ENCODE results near the gene WBP11. TPM values are rescaled to one million over a fixed set of nuclear protein-coding genes. Genes with fewer than 3 reads are reported as not detected.
"Not testable (repeated sequence)": the region's sequence is repeated elsewhere in the genome, so short reads cannot be mapped to it uniquely, and the experiment has no call there.

WBP11 gene
- total RNA-seq, 4 donors from 2014 or later, result 9.5 to 44.0 (median 15.3) TPM

DNA sequence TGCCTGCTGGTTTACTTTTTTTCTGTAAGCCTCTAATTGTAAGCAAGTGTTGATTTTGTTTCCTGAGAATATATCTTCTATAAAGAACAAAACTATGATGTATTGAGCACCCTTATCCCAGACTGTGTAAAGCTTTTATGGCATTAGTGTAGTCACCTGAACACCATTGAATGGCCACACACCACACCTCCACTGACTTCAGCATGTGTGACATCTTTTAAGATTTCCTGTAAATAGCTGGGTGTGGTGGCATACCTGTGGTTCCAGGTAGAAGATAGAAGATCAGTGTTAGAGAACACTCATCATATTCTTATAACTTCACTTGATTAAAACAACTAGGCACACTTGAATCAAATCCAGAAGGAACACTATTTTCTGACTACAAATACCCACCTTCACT is 51.3 kb downstream of the WBP11 start:
- H3K27ac ChIP-seq, result no peak overlapping the region
- no peaks in the 10 kb centered on the region for H3K27me3 ChIP-seq
- no peaks in the 10 kb centered on the region for H3K36me3 ChIP-seq
- H3K4me3 ChIP-seq, result no peak overlapping the region
- no peaks in the 10 kb centered on the region for H3K4me1 ChIP-seq
- intact Hi-C loops (cut with DNase I; ENCODE audit: low total_unique reads), result no loop called here
- DNase-seq, result no peak
- TF ChIP-seq POLR2A (IDR thresholded peaks at IDR 0.05), result no peak
- TF ChIP-seq, protein P1, sequence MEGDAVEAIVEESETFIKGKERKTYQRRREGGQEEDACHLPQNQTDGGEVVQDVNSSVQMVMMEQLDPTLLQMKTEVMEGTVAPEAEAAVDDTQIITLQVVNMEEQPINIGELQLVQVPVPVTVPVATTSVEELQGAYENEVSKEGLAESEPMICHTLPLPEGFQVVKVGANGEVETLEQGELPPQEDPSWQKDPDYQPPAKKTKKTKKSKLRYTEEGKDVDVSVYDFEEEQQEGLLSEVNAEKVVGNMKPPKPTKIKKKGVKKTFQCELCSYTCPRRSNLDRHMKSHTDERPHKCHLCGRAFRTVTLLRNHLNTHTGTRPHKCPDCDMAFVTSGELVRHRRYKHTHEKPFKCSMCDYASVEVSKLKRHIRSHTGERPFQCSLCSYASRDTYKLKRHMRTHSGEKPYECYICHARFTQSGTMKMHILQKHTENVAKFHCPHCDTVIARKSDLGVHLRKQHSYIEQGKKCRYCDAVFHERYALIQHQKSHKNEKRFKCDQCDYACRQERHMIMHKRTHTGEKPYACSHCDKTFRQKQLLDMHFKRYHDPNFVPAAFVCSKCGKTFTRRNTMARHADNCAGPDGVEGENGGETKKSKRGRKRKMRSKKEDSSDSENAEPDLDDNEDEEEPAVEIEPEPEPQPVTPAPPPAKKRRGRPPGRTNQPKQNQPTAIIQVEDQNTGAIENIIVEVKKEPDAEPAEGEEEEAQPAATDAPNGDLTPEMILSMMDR (IDR thresholded peaks at IDR 0.05), result no peak
- H3K9me3 ChIP-seq, result no peaks in the 10 kb centered on the region

DNA sequence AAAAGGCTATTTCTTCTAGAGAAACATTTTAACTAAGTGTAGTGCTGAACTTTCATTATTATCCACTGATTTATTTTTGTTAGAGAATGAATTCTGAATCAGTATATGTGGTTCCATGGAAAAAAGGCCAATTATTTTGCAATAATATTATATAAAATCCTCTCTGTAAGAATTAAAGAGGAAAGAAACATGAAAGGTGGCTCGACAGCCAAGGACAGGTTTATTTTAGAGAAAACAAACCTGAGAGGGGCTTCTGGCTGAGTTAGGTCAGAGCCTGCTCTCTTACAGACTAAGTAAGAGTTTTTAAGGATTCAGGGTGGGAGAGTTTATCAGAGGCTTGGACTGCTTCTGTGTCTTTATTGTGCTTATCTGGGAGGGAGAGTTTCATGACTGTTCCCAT is 60.2 kb downstream of the WBP11 start:
- DNase-seq, result no peak
- H3K4me1 ChIP-seq, result no peaks in the 10 kb centered on the region
- peaks cover 0 to 3% of the 10 kb centered on the region in 2 donors for H3K9me3 ChIP-seq
- no peaks in the 10 kb centered on the region for H3K27me3 ChIP-seq
- intact Hi-C loops (cut with DNase I; ENCODE audit: low total_unique reads), result no loop called here
- TF ChIP-seq POLR2A (IDR thresholded peaks at IDR 0.05), result no peak
- TF ChIP-seq, protein P1 (IDR thresholded peaks at IDR 0.05), result no peak
- no peak overlapping the region for H3K27ac ChIP-seq
- no peak overlapping the region for H3K4me3 ChIP-seq
- no peaks in the 10 kb centered on the region for H3K36me3 ChIP-seq

DNA sequence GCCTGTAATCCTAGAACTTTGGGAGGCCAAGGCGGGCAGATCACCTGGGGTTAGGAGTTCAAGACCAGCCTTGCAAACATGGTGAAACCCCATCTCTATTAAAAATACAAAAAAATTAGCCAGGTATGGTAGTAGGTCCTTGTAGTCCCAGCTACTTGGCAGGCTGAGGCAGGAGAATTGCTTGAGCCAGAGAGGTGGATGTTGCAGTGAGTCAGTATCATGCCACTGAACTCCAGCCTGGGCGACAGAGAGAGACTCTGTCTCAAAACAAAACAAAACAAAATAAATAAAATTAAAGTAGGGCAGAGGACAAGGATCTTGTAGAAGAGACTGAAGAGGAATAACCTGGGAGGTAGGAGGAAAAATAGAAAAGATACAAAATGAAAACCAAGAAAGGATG is 61.3 kb downstream of the WBP11 start:
- H3K9me3 ChIP-seq, result peaks cover 0 to 3% of the 10 kb centered on the region in 2 donors
- H3K4me3 ChIP-seq, result no peak overlapping the region

DNA sequence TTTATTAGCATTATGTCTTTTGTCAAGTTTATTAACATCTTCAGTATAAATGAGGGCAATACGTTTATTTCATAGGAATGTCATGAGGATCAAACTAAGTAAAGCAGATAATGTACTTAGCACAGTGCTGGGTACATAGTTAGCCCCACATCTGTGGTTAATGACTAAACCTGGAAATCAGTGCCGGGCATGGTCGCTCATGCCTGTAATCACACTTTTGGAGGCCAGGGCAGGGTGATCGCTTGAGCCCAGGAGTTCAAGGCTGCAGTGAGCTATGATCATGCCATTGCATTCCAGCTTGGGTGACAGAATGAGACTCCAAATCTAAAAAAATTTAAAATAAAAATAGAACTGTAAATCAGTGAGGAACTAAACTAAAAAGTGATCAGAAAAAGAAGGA is 62.1 kb downstream of the WBP11 start:
- intact Hi-C loops (cut with DNase I; ENCODE audit: low total_unique reads), result no loop called here
- TF ChIP-seq POLR2A (IDR thresholded peaks at IDR 0.05), result no peak
- TF ChIP-seq, protein P1 (IDR thresholded peaks at IDR 0.05), result no peak
- DNase-seq, result no peak
- peaks cover 0 to 3% of the 10 kb centered on the region in 2 donors for H3K9me3 ChIP-seq
- no peaks in the 10 kb centered on the region for H3K36me3 ChIP-seq
- H3K27me3 ChIP-seq, result no peaks in the 10 kb centered on the region
- H3K27ac ChIP-seq, result no peak overlapping the region
- H3K4me1 ChIP-seq, result no peaks in the 10 kb centered on the region
- H3K4me3 ChIP-seq, result no peak overlapping the region

More for the DNA sequence above, 61.3 kb downstream of the WBP11 start:
- intact Hi-C loops (cut with DNase I; ENCODE audit: low total_unique reads), result no loop called here
- TF ChIP-seq, protein P1 (IDR thresholded peaks at IDR 0.05), result no peak
- no peak for TF ChIP-seq POLR2A (IDR thresholded peaks at IDR 0.05)
- H3K27ac ChIP-seq, result no peak overlapping the region
- H3K36me3 ChIP-seq, result no peaks in the 10 kb centered on the region
- H3K4me1 ChIP-seq, result no peaks in the 10 kb centered on the region
- DNase-seq, result no peak
- no peaks in the 10 kb centered on the region for H3K27me3 ChIP-seq

DNA sequence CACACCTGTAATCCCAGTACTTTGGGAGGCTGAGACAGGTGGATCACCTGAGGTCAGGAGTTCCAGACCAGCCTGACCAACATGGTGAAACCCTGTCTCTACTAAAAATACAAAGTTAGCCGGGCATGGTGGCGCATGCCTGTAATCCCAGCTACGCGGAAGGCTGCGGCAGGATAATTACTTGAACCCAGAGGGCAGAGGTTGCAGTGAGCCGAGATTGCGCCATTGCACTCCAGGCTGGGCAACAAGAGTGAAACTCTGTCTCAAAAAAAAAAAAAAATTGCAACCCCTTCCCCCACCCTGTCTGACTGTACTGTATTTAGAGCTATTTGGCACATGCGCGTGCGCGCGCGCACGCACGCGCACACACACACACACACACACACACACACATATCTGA is 66.8 kb downstream of the WBP11 start:
- H3K36me3 ChIP-seq; H3K27me3 ChIP-seq; intact Hi-C loops (cut with DNase I; ENCODE audit: low total_unique reads); H3K4me3 ChIP-seq; H3K27ac ChIP-seq; H3K9me3 ChIP-seq; DNase-seq; H3K4me1 ChIP-seq: not testable (repeated sequence)

Other genes starting within 250 kb of the WBP11 start
- gene PLBD1, start 235.6 kb downstream of the WBP11 start, total RNA-seq, result 10 to 100 TPM in 3 of 4 donors, 1 to 10 TPM in 1; 3.2 to 51.2 (median 19.0) TPM
- under 1 TPM in 1 of 4 donors, not detected in 3; 0.15 TPM for gene GUCY2C, start 106.9 kb downstream of the WBP11 start, total RNA-seq
- gene C12orf60, start 192 bp upstream of the WBP11 start, total RNA-seq, result 10 to 100 TPM in 1 of 4 donors, 1 to 10 TPM in 1, under 1 TPM in 2; 0.77 to 16.5 (median 0.95) TPM
- gene SMCO3, start 10.7 kb upstream of the WBP11 start, total RNA-seq, result 1 to 10 TPM in 1 of 4 donors, not detected in 3; 2.9 TPM
- gene ART4, start 40.0 kb upstream of the WBP11 start, total RNA-seq, result 1 to 10 TPM in 2 of 4 donors, under 1 TPM in 2; 0.51 to 3.7 (median 1.0) TPM
- gene MGP, start 82.4 kb upstream of the WBP11 start, total RNA-seq, result 1,000 to 10,000 TPM in 2 of 4 donors, 100 to 1,000 TPM in 2; 136 to 2,566 (median 1,232) TPM
- 1 to 10 TPM in 2 of 4 donors, under 1 TPM in 1, not detected in 1; 0.61 to 2.6 (median 1.5) TPM for gene ERP27, start 135.1 kb upstream of the WBP11 start, total RNA-seq
- gene ARHGDIB, start 158.1 kb upstream of the WBP11 start, total RNA-seq, result 100 to 1,000 TPM in 1 of 4 donors, 10 to 100 TPM in 3; 28.4 to 175 (median 59.9) TPM
- not detected for gene PDE6H, start 169.6 kb upstream of the WBP11 start, total RNA-seq

All from uterus (tissue), 4 donors.